OCI-LY1 (cell line): Measurements from ENCODE around the gene LRIG1.

Source experiments
- H2AFZ ChIP-seq: fragments of 200-600 bp; sonication (generic), shearing (Covaris generic); 2 replicates; pipeline ENCODE4 v1.6.0; 2014; ENCODE audit warnings: antibody characterized with exemption, mild to moderate bottlenecking, low read length
- H3F3A ChIP-seq: fragments of 200-600 bp; sonication (generic), shearing (Covaris generic); 2 replicates; pipeline ENCODE4 v1.6.0; 2014; ENCODE audit warnings: mild to moderate bottlenecking, antibody characterized with exemption, low read length, moderate library complexity; ENCODE audit not compliant: insufficient read depth
- H3K27ac ChIP-seq: fragments of 200-600 bp; sonication (generic); 2 replicates; pipeline ENCODE4 v1.5.1; 2014; ENCODE audit warnings: low read length, mixed run types, mild to moderate bottlenecking, low read depth; ENCODE audit not compliant: poor library complexity, severe bottlenecking
- H3K27me3 ChIP-seq: fragments of 200-600 bp; sonication (generic); 2 replicates; pipeline ENCODE4 v1.6.0; 2014; ENCODE audit warnings: antibody characterized with exemption, mild to moderate bottlenecking, low read length, moderate library complexity; ENCODE audit not compliant: insufficient read depth
- H3K36me3 ChIP-seq: fragments of 200-600 bp; sonication (generic); 2 replicates; pipeline ENCODE4 v1.6.1; 2014; ENCODE audit warnings: mild to moderate bottlenecking, antibody characterized with exemption, low read length, moderate library complexity, mixed read lengths; ENCODE audit not compliant: insufficient read depth
- H3K4me1 ChIP-seq: fragments of 200-600 bp; sonication (generic); 2 replicates; pipeline ENCODE4 v1.5.1; 2014; ENCODE audit warnings: mild to moderate bottlenecking, low read length, moderate library complexity; ENCODE audit not compliant: insufficient read depth, severe bottlenecking
- H3K4me2 ChIP-seq: fragments of 200-600 bp; sonication (generic), shearing (Covaris generic); 2 replicates; pipeline ENCODE4 v1.6.1; 2014; ENCODE audit warnings: low read length
- H3K4me3 ChIP-seq: fragments of 200-600 bp; sonication (generic); 2 replicates; pipeline ENCODE4 v1.5.1; 2014; ENCODE audit warnings: low read length, low read depth, mild to moderate bottlenecking, mixed read lengths; ENCODE audit not compliant: poor library complexity, severe bottlenecking
- H3K79me2 ChIP-seq: fragments of 200-600 bp; shearing (Covaris generic); 2 replicates; pipeline ENCODE4 v1.6.1; 2016; ENCODE audit warnings: mixed run types, low read length, mixed read lengths; ENCODE audit not compliant: insufficient read depth
- H3K9ac ChIP-seq: fragments of 200-600 bp; sonication (generic), shearing (Covaris generic); 2 replicates; pipeline ENCODE4 v1.6.1; 2014; ENCODE audit warnings: mild to moderate bottlenecking, low read length, mixed read lengths
- H3K9me2 ChIP-seq: fragments of 200-600 bp; sonication (generic), shearing (Covaris generic); 2 replicates; pipeline ENCODE4 v1.6.1; 2014; ENCODE audit warnings: low read depth, mild to moderate bottlenecking, low read length, mixed read lengths
- H3K9me3 ChIP-seq: fragments of 200-600 bp; shearing (Covaris generic); 2 replicates; pipeline ENCODE4 v1.6.1; 2014; ENCODE audit warnings: low read length, mixed read lengths
- H4K20me1 ChIP-seq: fragments of 200-600 bp; sonication (generic), shearing (Covaris generic); 2 replicates; pipeline ENCODE4 v1.6.0; 2016; ENCODE audit warnings: mild to moderate bottlenecking, low read length; ENCODE audit not compliant: insufficient read depth
- CTCF ChIP-seq: fragments of 200-600 bp; sonication (generic), shearing (Covaris generic); IDR thresholded peaks from 2 replicates; pipeline ENCODE4 v1.5.1; 2017; ENCODE audit warnings: mild to moderate bottlenecking, antibody characterized with exemption, low read length, moderate library complexity, mixed read lengths
- EZH2 ChIP-seq: fragments of 200-600 bp; sonication (generic), shearing (Covaris generic); IDR thresholded peaks from 2 replicates; pipeline ENCODE4 v1.8.0; 2017; ENCODE audit warnings: borderline replicate concordance, mixed run types, mild to moderate bottlenecking, antibody characterized with exemption, low read length, moderate library complexity, mixed read lengths

The LRIG1 gene

GRCh38 chr3:66386011-66386924 lies 114.6 kb downstream of the LRIG1 start:
- no peaks in the 10 kb centered on the region for H4K20me1 ChIP-seq
- H3K27me3 ChIP-seq, result no peaks in the 10 kb centered on the region
- H3F3A ChIP-seq, result no peaks in the 10 kb centered on the region
- no peak overlapping the region for H3K9ac ChIP-seq
- peaks cover 37% of the 10 kb centered on the region for H3K36me3 ChIP-seq
- H3K27ac ChIP-seq, result peak overlapping the region; percentile 75
- H3K4me3 ChIP-seq, result no peak overlapping the region
- H3K9me3 ChIP-seq, result peaks cover 6% of the 10 kb centered on the region; the same call in 1 of the 2 replicates
- H3K9me2 ChIP-seq, result no peaks in the 10 kb centered on the region
- TF ChIP-seq EZH2 (no peak), CTCF (no peak)
- no peak overlapping the region for H2AFZ ChIP-seq
- H3K79me2 ChIP-seq, result no peaks in the 10 kb centered on the region
- no peak overlapping the region for H3K4me2 ChIP-seq
- H3K4me1 ChIP-seq, result peaks cover 23% of the 10 kb centered on the region

- no peaks in the 10 kb centered on the region for H3F3A ChIP-seq
- peaks cover 6% of the 10 kb centered on the region; the same call in 1 of the 2 replicates for H3K9me3 ChIP-seq
- no peaks in the 10 kb centered on the region for H3K79me2 ChIP-seq
- no peaks in the 10 kb centered on the region for H3K27me3 ChIP-seq
- no peak overlapping the region for H2AFZ ChIP-seq
- H3K9me2 ChIP-seq, result no peaks in the 10 kb centered on the region
- no peak overlapping the region for H3K27ac ChIP-seq
- TF ChIP-seq CTCF, result no peak
- no peak for TF ChIP-seq EZH2
- H3K4me1 ChIP-seq, result peaks cover 23% of the 10 kb centered on the region
- H3K36me3 ChIP-seq, result peaks cover 43% of the 10 kb centered on the region
- H3K4me2 ChIP-seq, result no peak overlapping the region
- H3K4me3 ChIP-seq, result no peak overlapping the region
- no peak overlapping the region for H3K9ac ChIP-seq
- no peaks in the 10 kb centered on the region for H4K20me1 ChIP-seq
Observed at GRCh38 chr3:66385066-66385465, 115.8 kb downstream of the LRIG1 start.

GRCh38 chr3:66383998-66384745 lies 116.7 kb downstream of the LRIG1 start:
- H3K9ac ChIP-seq, result no peak overlapping the region
- H3K4me1 ChIP-seq, result peaks cover 17% of the 10 kb centered on the region
- H4K20me1 ChIP-seq, result no peaks in the 10 kb centered on the region
- no peaks in the 10 kb centered on the region for H3K79me2 ChIP-seq
- H3K27ac ChIP-seq, result no peak overlapping the region
- no peak overlapping the region for H2AFZ ChIP-seq
- H3K9me2 ChIP-seq, result no peaks in the 10 kb centered on the region
- H3K4me2 ChIP-seq, result no peak overlapping the region
- no peaks in the 10 kb centered on the region for H3K27me3 ChIP-seq
- TF ChIP-seq EZH2 (no peak), CTCF (no peak)
- H3F3A ChIP-seq, result no peaks in the 10 kb centered on the region
- H3K9me3 ChIP-seq, result peaks cover 6% of the 10 kb centered on the region; the same call in 1 of the 2 replicates
- peaks cover 52% of the 10 kb centered on the region for H3K36me3 ChIP-seq
- no peak overlapping the region for H3K4me3 ChIP-seq
